GM18508 (cell line): ENCODE measurements around the gene MPZ.
"Not testable (repeated sequence)": the region's sequence is repeated elsewhere in the genome, so short reads cannot be mapped to it uniquely, and the experiment has no call there.

Experiments used
- ATAC-seq: cut with Tn5 transposase; IDR thresholded peaks from one replicate; pipeline ENCODE4 v1.9.1; 2021; ENCODE audit warnings: moderate number of reproducible peaks; ENCODE audit not compliant: insufficient read depth, unreplicated experiment

MPZ gene

GRCh38 chr1:161258439-161259344 is 51.1 kb downstream of the MPZ start, which contains the start of gene PCP4L1:
Gene PCP4L1 (plus strand): TSS chr1:161258745. CDS start chr1:161258975, 230 bp downstream.
- no peak for ATAC-seq

DNA sequence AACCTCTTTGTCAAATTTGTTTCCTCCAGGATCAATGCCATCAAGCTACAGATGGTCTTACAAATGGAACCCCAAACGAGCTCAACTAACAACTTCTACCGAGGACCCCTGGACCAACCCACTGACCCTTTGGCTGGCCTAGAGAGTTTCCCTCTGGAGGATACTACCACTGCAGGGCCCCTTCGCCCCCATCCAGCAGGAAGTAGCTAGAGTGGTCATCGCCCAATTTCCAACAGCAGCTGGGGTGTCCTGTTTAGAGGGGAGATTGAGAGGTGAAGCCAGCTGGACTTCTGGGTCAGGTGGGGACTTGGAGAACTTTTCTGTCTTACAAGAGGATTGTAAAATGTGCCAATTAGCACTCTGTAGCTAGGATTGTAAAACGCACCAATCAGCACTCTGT is 52.7 kb downstream of the MPZ start:
- ATAC-seq: not testable (repeated sequence)

DNA sequence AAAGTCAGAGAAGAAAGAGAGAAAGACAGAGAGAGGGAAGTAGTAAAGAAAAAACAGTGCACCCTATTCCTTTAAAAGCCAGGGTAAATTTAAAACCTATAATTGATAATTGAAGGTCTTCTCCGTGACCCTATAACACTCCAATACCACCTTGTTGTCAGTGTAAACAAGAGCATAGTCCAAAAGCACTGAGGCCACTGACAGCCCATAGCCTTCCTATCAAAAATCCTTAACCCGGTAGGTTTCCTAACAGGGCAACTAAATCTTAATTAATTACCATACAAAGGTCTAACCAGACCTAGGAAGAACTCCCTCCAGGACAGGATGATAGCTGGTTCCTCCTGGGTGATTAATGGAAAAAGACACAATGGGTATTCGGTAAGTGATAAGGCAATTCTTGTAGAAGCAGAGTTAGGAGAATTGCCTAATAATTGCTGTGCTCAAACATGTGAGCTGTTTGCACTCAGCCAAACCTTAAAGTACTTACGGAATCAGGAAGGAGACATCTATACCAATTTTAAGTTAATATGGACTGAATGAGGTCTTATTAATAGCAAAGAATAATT is 53.7 kb downstream of the MPZ start:
- ATAC-seq: not testable (repeated sequence)

DNA sequence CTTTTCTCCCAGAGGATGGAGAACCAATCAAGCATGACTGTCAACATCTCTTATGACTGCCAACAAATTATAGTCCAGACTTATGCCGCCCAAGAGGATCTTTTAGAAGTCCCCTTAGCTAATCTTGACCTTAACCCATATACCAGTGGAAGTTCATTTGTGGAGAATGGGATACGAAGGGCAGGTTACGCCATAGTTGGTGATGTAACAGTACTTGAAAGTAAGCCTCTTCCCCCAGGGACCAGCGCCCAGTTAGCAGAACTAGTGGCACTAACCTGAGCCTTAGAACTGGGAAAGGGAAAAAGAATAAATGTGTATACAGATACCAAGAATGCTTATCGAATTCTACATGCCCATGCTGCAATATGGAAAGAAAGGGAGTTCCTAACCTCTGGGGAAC is 54.5 kb downstream of the MPZ start:
- not testable (repeated sequence) for ATAC-seq
